ENCODE measurements around the gene STMND1.

DNA sequence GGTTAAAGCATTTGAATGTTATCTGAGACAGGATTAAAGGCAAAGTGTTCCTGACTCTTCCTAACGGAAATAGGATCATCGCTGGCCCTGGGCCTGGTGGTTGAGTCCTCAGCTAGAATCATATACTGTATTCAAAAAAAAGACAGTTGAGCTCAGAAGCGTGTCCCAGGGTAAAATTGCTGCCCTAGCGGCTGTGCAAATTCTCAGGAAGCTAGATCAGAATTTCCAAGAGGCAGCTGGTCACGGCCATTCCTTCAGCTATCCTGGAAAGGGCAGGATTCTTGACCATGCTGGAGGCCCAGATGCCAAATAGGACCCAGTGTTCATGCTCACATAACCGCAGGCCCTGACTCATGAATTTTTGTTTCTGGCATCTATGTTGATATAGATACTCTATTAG is 67.4 kb downstream of the STMND1 start:
- TF ChIP-seq, protein P1, sequence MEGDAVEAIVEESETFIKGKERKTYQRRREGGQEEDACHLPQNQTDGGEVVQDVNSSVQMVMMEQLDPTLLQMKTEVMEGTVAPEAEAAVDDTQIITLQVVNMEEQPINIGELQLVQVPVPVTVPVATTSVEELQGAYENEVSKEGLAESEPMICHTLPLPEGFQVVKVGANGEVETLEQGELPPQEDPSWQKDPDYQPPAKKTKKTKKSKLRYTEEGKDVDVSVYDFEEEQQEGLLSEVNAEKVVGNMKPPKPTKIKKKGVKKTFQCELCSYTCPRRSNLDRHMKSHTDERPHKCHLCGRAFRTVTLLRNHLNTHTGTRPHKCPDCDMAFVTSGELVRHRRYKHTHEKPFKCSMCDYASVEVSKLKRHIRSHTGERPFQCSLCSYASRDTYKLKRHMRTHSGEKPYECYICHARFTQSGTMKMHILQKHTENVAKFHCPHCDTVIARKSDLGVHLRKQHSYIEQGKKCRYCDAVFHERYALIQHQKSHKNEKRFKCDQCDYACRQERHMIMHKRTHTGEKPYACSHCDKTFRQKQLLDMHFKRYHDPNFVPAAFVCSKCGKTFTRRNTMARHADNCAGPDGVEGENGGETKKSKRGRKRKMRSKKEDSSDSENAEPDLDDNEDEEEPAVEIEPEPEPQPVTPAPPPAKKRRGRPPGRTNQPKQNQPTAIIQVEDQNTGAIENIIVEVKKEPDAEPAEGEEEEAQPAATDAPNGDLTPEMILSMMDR (conservative IDR thresholded peaks at IDR 0.05; ENCODE audit: low read depth, low read length), result no peak
- TF ChIP-seq EZH2 (IDR thresholded peaks at IDR 0.05; ENCODE audit: borderline replicate concordance, low read depth, low read length, poor library complexity, severe bottlenecking), result no peak

All from A673 (cell line).